ENCODE results near the gene NUP88.
A peak's percentile ranks its signal among the peaks of the same experiment; 100 is the strongest.

NUP88 gene

DNA sequence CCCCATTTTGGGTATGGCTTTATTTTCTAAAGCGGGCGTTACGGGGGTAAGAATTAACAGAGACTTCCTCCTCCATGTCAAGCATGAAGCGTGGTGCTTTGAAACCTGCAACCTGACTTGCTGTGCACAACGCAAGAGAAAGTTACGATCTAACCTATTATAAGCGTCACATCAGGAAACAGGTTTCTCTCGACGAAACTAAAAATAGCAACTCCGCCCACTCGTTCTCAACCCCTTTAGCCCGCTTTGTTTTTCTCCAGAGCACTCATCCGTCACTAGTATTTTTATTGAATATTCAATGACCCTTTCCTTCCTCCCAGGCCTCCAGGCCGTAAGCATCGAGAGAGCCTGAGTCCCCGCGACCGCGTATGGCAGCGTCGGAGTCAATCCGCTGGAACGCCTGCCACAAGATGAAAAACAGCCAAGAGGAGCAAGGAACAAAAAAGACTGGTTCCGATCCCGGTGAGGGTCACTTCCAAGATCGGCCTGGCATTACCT, 555 bp downstream of the NUP88 start:
- peak; percentile 82 to 83 for DNase-seq

DNA sequence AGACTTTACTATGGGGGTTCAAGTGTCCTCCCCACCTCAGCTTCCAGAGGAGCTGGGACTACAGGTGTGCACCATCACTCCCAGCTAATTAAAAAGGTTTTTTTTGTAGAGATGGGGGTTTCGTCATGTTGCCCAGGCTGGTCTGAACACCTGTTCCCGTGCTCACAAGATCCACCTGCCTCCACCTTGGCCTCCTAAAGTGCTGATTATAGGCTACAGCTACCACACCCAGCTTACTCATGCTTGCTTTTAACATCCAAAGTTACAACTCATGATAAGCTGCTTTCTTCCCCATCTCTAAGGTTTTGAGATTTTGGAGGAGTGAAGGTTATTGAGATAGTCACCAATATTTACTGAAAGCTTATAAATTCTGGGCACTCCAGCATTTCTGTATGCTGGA, 2.6 kb downstream of the NUP88 start:
- DNase-seq, result no peak

- DNase-seq, result no peak
Measured at GRCh38 chr17:5413682-5414081, 5.8 kb downstream of the NUP88 start.

GRCh38 chr17:5410594-5411272, 8.7 kb downstream of the NUP88 start:
- DNase-seq, result no peak

GRCh38 chr17:5408186-5408585, 11.3 kb downstream of the NUP88 start:
- DNase-seq, result no peak

- no peak for DNase-seq
Measured at GRCh38 chr17:5405400-5405799, 14.1 kb downstream of the NUP88 start.

DNA sequence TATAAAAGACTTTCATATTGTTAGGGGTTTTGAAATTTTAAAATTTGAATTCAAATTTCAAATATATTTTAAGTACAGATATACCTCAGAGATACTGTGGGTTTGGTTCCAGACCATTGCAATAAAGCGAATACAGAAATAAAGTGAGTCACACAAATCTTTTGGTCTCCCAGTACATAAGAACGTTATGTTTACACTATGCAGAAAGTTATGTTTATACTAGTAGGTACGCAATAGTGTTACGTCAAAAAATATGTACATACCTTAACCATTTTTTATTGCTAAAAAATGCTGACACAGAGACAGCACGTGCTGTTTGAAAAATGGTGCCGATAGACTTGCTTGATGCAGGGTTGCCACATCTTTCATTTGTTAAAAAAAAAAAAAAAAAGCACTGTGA, 19.7 kb downstream of the NUP88 start:
- no peak for DNase-seq

GRCh38 chr17:5396612-5397011, 22.9 kb downstream of the NUP88 start:
- no peak for DNase-seq

DNA sequence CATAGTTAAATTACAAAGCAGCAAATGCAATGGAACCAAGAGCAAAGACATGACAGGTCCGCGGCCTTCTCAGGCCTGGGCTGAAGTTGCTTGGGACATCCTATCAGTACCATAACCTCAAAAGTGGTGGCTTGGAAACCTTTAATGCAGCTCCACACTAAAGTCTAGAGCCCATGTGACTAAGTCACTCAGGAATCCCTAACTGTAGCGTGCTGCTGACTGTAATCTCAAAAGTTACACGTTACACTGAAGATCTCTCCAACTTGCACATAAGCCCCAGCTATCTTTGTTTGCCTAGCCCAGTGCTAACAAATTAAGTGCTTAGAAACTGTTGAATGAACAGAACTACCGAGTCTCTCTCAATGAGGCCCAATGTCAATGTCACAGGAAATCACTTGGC, 27.8 kb downstream of the NUP88 start:
- no peak for DNase-seq

DNA sequence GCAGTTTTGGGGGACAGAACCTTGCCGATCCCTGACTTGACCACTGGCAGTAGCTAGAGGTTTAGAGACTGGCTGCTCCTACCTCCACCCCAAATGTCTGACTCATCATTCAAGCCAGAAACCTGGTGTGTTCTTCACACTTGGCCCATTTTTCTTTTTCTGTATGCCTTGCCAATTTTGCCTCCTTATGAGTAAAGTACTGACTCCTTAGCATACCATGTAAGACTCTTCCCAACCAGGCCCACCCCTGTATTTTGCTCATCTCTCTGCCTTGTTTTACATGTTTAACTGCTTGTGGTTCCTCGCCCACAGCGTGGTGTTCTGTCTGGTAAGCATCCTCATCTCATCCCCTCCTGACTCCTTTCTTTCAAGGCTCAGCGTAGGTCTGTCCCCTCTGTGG, 37.9 kb downstream of the NUP88 start:
- DNase-seq, result no peak

DNA sequence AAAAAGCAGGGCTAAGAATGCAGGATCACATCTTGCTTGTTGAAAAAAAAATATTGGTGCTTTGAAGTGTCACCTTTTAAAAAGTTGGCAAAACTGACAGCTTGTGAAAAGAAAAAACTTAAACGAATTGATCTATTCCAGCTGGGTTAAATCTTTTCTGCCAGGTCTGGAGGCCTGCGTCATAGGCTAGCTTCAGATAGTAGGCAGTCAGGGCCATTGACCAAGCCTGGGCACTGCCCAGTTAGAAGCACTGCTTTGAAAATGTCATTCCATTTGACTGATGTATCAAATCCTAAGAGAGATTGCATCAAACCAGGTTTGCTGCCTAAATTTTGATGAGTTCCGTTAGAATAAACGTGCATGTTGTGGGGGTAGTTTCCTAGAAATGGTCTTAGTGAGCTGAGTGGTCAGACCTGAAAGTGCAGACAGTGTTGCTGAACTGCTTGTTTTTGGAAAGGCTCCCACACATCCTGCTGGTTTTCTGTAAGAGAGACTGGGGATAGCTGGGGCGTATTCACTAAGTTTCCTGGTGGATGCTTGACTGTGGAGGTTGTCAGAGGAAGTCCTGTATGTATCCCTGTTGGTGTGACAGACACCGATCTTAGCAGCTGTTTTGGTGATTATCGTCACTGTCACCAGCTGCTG, 38.8 kb downstream of the NUP88 start:
- DNase-seq, result no peak

DNA sequence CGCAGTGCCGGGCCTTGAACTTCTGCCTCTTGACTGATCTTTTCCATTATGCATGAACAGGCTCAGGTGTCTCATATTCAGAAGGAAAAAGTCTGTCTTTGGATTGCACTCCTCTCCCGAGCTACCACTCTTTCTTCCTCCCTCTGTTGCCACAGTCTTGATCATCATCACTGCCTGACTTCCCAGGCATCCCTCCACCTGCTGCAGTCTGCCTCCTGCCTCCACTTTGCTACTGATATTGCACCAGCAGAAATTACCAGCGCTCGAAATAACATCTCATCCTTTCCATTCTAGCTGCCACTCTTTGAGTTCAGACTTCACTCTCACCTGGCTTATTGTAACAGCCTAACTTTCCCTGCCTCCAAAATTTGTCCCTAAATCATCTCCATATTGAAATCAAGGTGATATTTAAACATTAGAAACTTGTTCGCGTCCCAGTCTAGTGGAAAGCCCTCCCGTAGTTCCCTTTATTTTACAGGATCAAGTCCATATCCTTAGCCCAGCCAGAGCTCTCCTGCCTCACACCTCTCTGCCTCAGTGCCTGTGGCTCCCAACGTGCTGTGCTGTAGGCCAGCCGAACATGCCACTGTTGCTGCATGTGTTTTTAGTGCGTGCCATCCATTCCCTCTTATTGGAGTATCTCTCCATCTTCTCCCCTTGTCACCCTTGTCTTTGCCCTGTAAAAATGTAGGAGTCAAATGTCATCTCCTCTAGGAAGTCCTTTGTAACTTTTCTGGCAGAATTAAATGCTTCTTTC, 39.9 kb downstream of the NUP88 start:
- no peak for DNase-seq

DNA sequence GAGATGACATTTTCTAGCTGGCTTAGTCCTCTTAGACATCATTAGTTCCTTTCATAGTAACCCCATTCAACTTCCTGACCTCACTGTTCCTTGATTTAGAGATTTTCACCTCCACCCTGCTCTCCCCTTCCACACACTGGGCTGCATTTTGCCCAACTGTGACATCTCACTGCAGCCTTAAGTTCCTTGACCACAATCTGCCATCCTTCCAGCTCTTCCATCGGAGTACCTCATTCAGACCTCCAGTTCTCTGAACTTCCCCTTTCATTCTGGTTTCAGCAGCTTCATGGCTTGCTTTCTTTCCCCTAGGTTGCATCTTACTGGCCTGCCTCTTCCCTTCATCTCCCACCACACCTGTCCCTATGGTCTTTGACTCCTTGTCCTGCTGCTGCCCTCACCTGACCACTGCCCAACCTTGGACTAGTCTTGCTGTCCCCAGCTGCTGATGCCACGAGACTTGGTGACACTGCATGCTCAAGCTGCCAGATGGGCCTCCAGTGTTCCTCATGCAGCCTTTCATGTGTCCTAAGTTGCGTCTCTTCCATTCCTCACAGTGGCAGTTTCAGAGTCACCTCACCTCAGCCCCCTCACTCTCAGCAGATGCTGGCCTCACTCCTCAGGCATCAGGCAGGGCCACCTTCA, 40.8 kb downstream of the NUP88 start:
- no peak for DNase-seq

GRCh38 chr17:5373112-5373511, 46.4 kb downstream of the NUP88 start:
- no peak for DNase-seq

- no peak for DNase-seq
Measured at GRCh38 chr17:5370411-5370810, 49.1 kb downstream of the NUP88 start.

DNA sequence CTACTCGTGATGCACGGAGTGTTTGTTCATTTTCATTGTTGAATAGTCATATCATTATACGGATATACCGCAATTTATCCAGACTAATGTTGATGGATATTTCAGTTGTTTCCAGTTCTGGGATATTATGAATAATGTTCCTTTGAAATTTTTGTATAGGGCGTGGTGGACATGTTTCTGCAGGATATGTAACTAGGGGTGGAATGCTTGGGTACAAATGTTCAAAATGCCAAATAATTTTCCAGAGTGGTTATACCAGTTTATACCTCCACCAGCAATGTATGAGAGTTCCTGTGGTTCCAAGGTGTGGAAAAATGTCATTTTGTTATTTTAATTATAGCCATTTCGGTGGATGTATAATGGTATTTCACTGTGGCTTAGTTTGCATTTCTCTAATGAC, 53.6 kb downstream of the NUP88 start:
- DNase-seq, result no peak

DNA sequence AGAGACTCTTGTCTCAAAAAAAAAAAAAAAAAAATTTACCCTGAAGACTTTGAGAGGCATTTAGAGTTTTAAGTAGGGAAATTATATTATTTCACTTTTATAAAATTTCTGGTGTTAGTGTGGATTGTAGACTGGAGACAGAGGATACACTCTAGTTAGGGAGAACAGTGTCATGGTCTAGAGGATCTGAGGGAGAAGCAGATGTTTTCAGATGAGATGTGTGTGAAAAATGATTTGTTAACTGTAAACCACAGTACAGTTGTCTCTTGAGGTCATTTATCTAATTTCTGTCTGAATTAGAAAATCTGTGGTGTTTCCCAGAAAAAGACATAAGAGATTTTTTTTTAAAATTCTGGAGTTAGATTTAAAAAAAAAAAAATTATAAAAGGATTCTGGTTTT, 54.8 kb downstream of the NUP88 start:
- no peak for DNase-seq

GRCh38 chr17:5364156-5364555, 55.3 kb downstream of the NUP88 start:
- no peak for DNase-seq

GRCh38 chr17:5362162-5362811, 57.2 kb downstream of the NUP88 start:
- DNase-seq, result no peak

GRCh38 chr17:5361426-5361825, 58.0 kb downstream of the NUP88 start:
- DNase-seq, result no peak

DNA sequence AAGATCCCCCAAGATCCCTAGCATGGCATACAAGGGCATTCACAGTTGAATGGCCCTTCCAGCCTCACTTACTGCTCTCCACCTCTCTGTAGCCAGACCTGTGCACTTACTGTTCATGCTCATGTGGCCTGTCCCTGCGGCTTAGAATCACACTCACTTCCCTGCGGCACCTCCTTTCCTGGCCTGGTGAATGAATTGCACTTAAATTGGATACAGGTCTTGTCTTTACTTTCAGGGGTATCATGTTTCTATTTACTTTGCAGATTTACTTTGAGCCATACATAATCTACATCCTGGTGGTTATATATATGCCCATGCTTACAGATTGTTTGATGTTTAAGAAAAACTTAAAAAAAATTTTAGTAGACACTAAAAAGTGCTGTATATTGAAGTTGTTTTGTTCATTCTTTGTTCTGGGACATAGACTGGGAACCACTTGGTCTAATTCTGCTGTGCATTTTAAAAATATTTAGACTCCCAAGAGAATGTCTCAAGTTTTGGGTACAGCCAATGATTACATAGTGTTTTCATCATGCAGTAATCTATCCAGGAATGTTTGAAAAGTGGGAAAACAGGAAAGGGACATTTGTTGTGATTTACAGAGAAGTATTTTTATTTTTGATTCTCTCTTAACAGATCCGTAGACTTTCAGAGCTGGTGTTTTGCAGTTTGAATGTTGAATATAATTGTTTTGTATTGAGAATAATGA, 63.9 kb downstream of the NUP88 start:
- no peak for DNase-seq

GRCh38 chr17:5354886-5355415, 64.5 kb downstream of the NUP88 start:
- no peak for DNase-seq
